Muscle of back (tissue), 11 donors: Measurements from ENCODE around the gene BLTP3A. TPM values are rescaled to one million over a fixed set of nuclear protein-coding genes. Genes with fewer than 3 reads are reported as not detected.

Source experiments
- DNase-seq, 3 donors: peaks; one replicate each; pipeline versions ENCODE4 v3.0.0 to v3.0.0-alpha.2; 2013
- polyA plus RNA-seq, 10 donors: library from polyadenylated mRNA; unstranded; fragments of 120-200 nt; gene quantifications; one replicate each; pipeline ENCODE4 v1.2.1, GENCODE V29; 2013; ENCODE audit not compliant: insufficient read length in 10 of 10

BLTP3A gene
- polyA plus RNA-seq, 10 donors: 8.8 to 16.3 (median 12.8) TPM

DNA sequence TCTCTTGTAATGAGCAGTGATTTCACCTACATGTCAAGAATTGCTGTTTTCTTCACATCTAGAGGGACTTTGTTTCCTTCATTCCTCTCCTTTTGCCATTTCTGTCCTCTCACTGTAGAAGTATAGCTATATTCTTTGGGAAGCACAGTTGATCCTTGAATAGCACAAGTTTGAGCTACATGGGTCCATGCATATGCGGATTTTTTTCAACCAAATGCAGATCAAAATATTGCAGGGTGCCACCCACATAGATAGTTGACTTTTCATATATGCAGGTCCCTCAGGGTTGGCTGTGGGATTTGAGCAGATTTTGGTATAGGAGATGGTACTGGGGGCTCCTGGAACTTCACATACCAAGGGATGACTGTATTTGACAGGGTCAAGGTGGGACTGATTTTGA is 41.1 kb downstream of the BLTP3A start:
- no peak for DNase-seq

DNA sequence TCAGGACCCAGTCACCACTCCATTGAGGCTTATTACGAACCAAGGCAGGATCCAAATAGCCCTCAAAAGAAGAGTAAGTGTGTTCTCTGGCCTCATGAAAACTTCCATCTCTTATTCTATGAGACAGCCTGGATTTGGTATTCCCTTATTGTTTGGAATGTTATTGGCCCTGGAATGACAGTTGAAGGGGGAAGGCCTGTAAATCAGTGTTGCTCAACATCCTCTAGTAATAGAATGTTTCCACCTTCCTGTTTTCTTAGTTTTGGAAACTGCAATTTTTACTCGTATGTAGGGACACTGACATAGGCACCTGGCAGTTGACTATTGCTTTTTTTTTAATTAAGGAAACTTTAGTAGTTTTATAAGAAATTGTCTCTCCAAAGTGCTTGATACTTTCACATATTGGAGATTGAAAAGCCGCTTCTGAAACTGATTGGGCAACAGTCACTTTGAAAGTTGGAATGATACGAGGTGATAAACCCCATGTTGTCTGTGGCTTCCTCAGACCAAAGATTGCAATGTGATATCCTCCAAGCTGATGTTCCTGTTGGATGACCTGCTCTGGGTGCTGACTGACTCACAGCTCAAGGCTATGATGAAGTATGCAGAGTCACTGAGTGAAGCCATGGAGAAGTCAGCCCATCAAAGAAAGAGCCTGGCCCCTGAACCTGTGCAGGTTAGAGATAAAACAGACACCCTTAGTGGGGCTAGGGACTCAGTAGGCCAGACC is 43.1 kb downstream of the BLTP3A start:
- no peak for DNase-seq

DNA sequence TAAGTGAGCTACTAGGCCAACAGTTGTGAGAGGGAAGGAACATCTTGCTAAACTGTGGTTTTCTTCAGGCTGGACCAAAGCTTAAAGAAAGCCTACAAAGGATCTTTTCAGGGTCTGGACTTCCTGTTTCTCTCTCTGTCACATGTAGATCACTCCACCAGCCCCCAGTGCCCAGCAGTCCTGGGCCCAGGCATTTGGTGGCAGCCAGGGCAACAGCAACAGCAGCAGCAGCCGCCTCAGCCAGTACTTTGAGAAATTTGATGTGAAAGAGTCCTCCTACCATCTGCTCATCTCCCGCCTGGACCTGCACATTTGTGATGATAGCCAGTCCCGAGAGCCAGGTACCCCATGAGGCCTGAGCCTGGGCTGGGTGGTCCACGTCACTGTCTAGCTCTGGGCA is 44.1 kb downstream of the BLTP3A start:
- DNase-seq: no peak

DNA sequence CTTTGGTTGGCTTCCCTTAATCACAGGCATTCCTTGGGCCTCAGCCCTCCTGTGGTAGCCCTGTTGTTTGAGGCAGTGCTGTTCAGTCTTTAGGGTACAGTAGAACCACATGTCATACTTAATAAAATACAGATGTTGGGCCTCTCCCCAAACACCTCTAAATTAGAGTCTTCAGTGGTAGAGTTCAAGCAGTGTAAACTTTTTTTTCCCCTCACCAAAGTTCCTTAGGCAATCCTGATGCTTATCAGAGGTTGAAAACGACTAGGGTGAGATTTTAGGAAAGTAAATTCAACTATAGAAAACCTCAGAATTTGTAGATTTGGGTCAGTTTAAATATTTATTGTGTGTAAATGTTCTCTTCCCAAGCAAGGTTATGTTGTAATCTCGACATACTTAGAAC is 44.6 kb downstream of the BLTP3A start:
- no peak for DNase-seq

DNA sequence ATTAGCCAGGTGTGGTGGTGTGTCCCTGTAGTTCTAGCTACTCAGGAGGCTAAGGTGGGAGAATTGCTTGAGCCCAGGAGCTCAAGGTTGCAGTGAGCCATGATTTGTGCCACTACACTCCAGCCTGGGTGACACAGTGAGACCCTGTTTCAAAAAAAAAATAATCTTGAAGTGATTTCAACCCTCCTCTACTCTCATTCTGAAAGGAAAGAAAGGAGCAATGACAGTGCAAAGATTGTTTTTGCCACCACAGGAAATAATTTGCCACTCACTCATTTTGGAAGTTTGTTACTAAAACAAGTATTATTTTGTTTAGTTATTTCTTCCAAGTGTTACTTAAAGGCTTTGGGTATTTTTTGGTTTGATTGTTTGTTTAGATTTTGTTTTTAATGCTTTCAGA is 45.6 kb downstream of the BLTP3A start:
- no peak for DNase-seq

DNA sequence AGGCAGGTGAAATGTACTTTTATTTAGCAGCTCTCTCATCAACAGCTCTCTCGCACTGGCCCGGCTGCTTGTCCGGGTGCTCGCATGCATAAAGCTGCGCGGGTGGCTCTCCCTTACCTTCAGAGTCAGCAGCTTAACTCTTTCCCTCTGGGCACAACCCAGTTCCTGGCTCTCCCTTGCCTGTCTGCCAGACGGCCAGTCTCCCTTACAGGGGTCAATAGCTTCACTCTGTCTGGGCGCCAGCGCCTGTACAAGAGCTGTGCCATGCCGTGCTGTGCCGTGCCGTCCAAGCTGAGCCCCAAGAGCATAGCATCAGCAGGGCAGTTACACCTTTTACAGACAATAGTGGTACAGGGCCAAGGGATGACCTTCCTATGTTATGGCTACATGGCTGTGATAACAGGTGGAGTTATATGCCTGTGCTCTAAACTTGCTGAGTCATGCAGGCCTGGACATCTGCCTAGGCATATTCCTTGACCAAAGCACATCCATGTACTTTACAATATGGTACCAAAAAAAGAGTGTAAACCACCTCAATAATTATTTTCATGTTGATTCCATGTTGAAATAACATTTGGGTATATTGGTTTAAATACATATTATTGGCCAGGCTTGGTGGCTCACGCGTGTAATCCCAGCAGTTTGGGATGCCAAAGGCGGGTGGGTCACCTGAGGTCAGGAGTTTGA is 47.9 kb downstream of the BLTP3A start:
- DNase-seq: no peak

Other genes starting within 250 kb of the BLTP3A start
- gene SPDEF, start 235.8 kb upstream of the BLTP3A start, polyA plus RNA-seq: under 1 TPM in 3 of 10 donors, not detected in 7; 0.07 to 0.09 (median 0.08) TPM
- 10 to 100 TPM; 59.4 to 95.9 (median 78.1) TPM for gene ILRUN, start 95.3 kb upstream of the BLTP3A start, polyA plus RNA-seq
- 100 to 1,000 TPM in 8 of 10 donors, 10 to 100 TPM in 2; 89.6 to 128 (median 112) TPM for gene SNRPC, start 34.6 kb upstream of the BLTP3A start, polyA plus RNA-seq
- gene TAF11, start 96.0 kb downstream of the BLTP3A start, polyA plus RNA-seq: 10 to 100 TPM; 38.8 to 52.0 (median 43.8) TPM
- gene ANKS1A, start 97.2 kb downstream of the BLTP3A start, polyA plus RNA-seq: 10 to 100 TPM; 27.0 to 45.3 (median 34.3) TPM